ENCODE measurements around the gene NEK1.
A peak's percentile ranks its signal among the peaks of the same experiment; 100 is the strongest.

Gene NEK1

GRCh38 chr4:169611991-169612870, at the start of gene NEK1:
Gene NEK1, minus strand, starts transcription at chr4:169612583. Its CDS starts 9,953 bp downstream, at chr4:169602630.
- peak; percentile 88 to 91 for DNase-seq

- no peak for DNase-seq
These were observed 49.4 kb upstream of the NEK1 start for GRCh38 chr4:169661761-169662160.

GRCh38 chr4:169660929-169661328, 48.5 kb upstream of the NEK1 start:
- DNase-seq, result no peak

- DNase-seq, result peak; percentile 52 to 65
These were observed 47.6 kb upstream of the NEK1 start for GRCh38 chr4:169659716-169660670.

GRCh38 chr4:169658975-169659715, 46.8 kb upstream of the NEK1 start:
- DNase-seq, result no peak

GRCh38 chr4:169658196-169658595, 45.8 kb upstream of the NEK1 start:
- no peak for DNase-seq

- no peak for DNase-seq
These were observed 45.2 kb upstream of the NEK1 start for GRCh38 chr4:169657470-169658107.

- DNase-seq, result no peak
These were observed 43.0 kb upstream of the NEK1 start for GRCh38 chr4:169655401-169655800.

- no peak for DNase-seq
These were observed 40.2 kb upstream of the NEK1 start for GRCh38 chr4:169652535-169652934.

GRCh38 chr4:169650227-169650936, 38.0 kb upstream of the NEK1 start:
- DNase-seq, result no peak

GRCh38 chr4:169649545-169650226, 37.3 kb upstream of the NEK1 start:
- no peak for DNase-seq

- DNase-seq, result no peak
These were observed 33.2 kb upstream of the NEK1 start for GRCh38 chr4:169645627-169646026.

GRCh38 chr4:169644802-169645201, 32.4 kb upstream of the NEK1 start:
- no peak for DNase-seq

GRCh38 chr4:169640261-169640870, 28.0 kb upstream of the NEK1 start:
- no peak for DNase-seq

- DNase-seq, result no peak
These were observed 22.6 kb upstream of the NEK1 start for GRCh38 chr4:169634975-169635374.

GRCh38 chr4:169632896-169633295, 20.5 kb upstream of the NEK1 start:
- DNase-seq, result no peak

- DNase-seq, result no peak
These were observed 17.7 kb upstream of the NEK1 start for GRCh38 chr4:169630069-169630468.

GRCh38 chr4:169628579-169628978, 16.2 kb upstream of the NEK1 start:
- no peak for DNase-seq

GRCh38 chr4:169627307-169627706, 14.9 kb upstream of the NEK1 start:
- no peak for DNase-seq
